Measurements from ENCODE around the gene TNNI2.
A peak's percentile ranks its signal among the peaks of the same experiment; 100 is the strongest.

The TNNI2 gene

GRCh38 chr11:1822648-1823375 lies 16.0 kb upstream of the TNNI2 start:
- DNase-seq, result no peak

DNA sequence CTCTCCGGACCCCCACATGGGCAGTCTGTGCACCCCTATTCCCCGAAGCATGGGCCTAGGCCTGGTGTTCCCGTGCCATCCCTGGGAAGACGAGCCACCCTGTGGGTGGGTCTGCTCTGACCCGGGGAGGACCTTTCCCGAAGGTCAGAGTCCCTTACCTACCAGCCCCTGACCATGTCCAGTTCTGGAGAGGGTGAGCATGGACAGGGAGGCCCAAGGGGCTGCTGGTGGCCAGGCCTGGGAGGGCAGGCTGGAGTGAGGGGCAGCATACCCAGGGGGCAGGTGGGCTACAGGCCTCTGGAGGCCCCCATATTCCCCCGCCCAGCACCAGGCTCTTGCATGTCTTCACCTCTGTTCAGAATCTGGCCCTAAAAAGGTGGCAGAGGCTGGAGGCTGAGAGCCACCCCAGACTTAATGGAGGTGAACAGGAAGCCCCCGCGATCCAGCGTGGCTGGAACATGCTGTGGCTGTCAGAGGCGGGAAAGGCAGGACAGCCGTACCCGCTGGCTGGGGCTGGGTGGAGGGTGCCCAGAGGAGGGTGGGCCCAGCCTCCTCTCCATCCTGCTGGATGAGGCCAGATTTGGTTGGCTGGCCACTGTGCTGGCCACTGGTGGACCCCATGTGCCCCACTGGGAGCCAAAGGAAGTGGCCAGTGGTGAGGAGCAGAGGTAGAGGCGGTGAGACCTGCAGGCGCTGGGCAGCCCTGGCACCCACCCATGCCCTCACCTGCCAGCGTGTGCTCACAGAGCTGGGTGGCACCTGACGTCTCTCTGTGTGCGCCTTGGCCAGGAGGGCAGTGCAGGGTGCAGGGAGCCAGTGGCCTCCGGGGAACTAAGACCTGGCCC lies 15.2 kb upstream of the TNNI2 start:
- DNase-seq, result no peak

- DNase-seq, result no peak
Observed at GRCh38 chr11:1824221-1825038, 14.4 kb upstream of the TNNI2 start.

- no peak for DNase-seq
Observed at GRCh38 chr11:1825039-1825740, 13.6 kb upstream of the TNNI2 start.

DNA sequence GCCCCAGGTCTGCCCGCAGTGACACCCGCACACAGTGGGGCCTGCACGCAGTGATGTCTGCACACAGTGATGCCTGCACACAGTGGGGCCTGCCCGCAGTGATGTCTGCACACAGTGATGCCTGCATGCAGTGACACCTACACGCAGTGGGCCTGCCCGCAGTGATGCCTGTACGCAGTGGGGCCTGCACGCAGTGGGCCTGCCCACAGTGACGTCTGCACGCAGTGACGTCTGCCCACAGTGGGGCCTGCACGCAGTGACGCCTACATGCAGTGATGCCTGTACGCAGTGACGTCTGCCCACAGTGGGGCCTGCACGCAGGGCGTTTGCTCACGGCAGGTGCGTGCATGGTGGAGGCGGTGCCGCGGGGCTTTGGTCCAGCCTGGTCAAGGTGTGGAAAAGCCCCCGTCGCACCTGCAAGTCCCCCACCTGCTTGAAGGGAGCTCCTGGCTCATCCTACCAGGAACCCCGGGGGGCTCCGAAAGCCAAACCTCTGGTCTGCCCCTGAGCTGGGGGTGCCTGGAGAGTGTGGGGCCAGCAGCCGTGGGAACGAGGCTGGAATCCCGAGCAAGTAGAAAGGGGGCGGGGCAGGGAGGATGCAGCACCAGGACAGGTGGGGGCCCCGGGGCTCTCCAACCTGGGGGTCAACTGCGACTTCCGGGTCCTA lies 12.9 kb upstream of the TNNI2 start:
- DNase-seq, result no peak

- no peak for DNase-seq
Observed at GRCh38 chr11:1826552-1827094, 12.2 kb upstream of the TNNI2 start.

DNA sequence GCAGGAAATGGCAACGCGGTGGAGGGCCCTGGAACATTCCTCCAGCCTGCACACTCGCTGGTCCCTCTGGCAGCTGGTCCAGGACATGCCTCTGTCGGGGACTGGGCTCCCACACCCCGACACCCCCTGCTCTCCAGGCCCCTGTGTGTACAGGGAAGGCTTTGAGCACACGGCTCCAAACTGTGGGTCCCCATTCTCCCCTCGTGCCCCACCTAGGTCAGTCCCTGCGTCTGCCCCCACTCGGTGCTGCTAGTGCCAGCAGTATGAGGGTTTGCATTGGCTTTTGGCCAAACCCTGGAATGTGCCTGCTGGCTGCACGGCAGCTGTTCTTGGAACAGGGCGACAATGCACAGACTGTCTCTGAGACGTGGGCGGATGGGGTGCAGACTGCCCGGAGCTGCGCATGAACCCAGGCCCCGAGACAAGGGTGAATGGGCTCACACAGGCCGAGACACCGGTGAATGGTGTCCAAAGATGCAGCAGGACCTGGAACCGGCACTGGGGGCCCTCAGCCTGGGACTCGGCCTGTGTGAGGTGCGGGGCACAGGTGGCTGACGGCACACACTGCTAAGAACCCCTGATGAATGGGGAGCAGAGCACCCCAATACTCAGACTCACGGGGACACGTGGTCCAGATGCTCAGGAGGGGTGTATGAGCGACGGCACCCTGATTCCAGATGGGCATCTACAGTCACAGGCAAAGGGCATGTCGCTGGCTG lies 11.5 kb upstream of the TNNI2 start:
- peak; percentile 79 for DNase-seq

DNA sequence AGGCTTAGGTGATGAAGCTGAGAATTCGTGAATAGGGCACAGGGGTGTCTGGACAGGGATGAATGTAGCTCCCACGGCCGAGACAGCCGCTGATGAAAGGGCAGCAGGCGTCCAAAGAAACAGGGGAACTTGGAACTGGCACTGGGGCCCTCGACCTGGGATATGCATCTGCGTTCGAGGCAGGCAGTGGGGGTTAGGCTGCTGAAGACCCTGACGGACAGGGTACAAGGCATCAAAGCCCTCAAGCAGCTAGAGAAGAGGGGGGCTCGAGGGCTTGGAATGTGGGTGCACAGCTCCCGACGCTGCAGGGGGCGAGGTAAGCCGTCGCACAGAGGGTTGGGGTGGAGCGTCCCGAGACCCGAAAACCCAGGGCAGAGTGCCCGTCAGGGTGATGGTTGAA lies 10.8 kb upstream of the TNNI2 start:
- DNase-seq, result no peak

DNA sequence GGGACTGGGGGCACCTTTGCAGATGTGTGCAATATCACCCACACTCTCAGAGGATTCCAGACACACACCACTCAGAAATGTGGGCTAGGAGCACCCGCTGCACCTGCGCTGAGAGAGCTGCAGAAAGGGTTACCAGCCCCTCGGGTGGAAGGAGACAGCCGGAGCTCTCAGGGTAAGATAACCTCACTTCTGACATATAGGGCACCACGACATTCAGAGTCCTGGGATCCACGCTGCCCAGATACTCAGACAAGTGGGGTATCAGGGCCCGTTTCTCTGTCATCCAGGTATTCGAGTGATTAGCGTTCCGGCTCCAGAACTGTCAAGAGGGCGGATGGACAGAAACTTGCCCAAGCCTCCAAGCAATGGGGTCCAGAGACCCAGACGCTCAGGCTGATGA lies 10.2 kb upstream of the TNNI2 start:
- DNase-seq, result no peak

DNA sequence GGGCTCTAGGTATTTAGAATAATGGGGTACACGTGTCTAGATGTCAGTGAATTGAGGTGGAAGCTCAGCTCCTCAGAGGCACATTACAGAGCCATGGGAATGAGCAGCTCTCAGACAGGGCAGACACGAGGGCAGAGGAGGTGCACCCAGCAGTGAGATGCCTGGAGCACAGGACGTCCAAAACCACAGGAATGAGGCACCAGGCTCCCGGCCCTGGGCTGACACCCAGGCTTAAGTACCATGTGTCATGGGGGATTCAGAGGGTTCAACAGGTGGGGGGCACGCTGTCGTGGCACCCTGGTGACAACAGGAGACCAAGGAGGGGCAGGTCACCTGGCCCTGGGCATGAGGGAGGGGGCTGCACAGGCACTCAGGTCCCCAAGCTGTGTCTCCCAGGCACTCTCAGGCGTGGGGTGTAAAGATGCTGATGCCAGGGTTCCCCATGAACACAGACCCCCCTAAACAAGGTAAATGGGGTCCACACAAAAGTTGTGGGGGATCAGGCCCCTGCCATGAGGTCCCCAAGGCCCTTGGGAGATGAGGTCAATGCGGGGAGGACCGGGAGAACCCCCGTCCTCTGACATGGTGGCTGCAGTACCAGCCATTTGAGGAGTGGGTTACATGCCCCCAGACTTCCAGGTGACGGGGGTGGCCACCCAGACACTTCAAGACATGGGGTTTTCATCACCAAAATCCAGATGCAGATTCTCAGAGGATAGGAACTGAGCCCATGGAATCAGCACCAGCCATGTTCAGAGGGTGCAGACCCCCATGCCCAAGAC lies 9.6 kb upstream of the TNNI2 start:
- DNase-seq, result no peak

DNA sequence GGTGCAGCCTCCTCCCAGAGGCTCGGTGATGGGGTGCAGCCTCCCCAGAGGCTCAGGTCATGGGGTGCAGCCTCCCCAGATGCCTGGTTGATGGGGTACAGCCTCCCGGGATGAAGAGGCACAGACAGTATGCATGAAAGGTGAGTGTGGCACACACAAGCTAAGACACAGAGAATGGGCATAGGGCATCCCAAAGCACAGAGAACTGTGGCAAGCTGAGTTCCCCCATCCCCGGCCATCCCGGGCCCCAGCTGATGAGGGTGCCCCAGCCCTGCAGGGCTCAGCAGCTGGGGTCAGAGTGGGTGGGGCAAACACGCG lies 8.8 kb upstream of the TNNI2 start:
- no peak for DNase-seq

DNA sequence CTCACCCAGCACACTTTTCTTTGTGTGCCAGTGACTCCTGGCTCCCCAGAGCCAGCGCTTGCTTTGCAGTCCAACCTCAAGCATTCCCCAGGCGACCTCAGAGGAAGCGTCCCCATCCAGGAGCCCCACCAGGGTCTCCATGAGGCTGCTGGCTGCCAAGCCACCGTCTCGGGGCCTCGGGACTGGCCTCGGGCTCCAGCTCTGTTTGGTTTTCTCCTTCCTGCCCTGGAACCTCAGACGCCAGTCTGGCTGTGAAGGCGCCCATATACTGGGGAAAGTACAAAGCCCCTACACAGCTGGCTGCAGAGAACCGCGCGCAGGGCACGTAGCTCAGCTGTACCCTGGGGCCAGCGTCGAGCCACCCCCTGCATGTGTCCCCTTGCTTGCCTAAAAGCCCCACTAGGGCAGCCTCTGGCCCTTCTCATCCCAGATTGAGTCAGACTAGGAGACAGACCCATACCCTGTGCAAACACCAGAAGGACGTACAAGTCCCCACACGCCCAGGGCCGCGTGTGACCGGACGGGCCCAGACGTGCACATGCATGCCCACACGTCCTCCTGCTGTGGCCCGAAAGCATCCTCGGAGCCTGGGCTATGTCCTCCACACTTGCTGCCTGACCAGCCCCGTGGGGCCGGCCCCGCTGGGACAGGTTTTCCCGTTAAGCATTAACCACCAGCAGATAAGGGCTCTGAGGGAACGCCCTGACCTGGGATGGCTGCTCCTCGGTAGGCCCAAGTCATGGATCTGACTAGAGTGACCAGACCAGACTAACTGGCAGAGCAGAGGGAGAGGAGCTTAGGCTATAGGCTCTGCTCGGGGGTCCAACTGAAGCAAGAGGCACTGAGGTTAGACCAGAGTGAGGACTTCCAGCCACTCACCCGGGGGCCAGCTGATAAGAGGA lies 8.2 kb upstream of the TNNI2 start:
- DNase-seq, result no peak

- no peak for DNase-seq
Observed at GRCh38 chr11:1831338-1832210, 7.2 kb upstream of the TNNI2 start.

GRCh38 chr11:1832211-1832919 lies 6.4 kb upstream of the TNNI2 start:
- peak; percentile 12 for DNase-seq

DNA sequence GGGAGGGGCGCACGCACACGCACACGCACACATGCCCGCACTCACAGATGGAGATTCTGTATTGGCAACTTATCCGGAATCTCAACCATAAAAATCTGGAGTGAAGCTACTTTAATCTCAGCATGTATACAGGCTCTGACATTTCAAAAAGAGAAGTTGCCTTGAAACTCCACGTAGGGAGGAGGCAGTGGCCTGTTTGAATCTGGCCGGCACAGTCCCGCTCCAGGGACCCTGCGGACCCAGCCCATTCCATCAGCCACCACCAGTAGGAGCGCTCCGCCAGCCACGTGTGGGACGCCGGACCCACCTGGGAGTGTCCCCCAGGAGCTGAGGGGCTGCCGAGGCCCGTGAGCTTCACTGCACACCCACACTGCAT lies 5.9 kb upstream of the TNNI2 start:
- no peak for DNase-seq

- DNase-seq, result no peak
Observed at GRCh38 chr11:1834062-1834610, 4.6 kb upstream of the TNNI2 start.

Measured in NCI-H1092 treated with DMSO at 0.1 percent for 48 hours (cell line).